Fibroblast of skin of scalp (primary cell): Measurements from ENCODE around the gene MAGOH.
"Not testable (repeated sequence)": the region's sequence is repeated elsewhere in the genome, so short reads cannot be mapped to it uniquely, and the experiment has no call there.

Experiments used
- DNase-seq: peaks from one replicate; pipeline ENCODE4 v3.0.0-alpha.2; 2013

The MAGOH gene

GRCh38 chr1:53219711-53220110 lies 18.6 kb downstream of the MAGOH start:
- no peak for DNase-seq

DNA sequence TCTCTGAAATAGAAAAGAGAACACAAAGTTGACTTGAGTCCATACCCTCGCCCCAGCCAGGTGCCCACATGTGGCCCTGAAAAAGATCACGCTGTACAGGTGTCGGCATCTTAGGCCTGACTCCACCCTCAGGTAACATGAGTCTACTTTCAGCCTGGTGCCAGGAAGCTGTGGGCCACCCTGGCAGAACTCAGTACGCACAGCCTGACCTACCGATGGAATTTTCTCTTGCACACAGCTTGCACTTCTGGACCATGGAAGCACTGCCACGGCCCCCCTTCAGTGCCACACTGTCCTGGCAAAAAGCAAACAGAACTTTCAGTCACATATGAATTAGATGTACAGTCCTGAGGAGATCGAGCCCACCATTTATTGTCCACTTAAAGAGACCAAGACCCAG lies 20.1 kb downstream of the MAGOH start:
- no peak for DNase-seq

DNA sequence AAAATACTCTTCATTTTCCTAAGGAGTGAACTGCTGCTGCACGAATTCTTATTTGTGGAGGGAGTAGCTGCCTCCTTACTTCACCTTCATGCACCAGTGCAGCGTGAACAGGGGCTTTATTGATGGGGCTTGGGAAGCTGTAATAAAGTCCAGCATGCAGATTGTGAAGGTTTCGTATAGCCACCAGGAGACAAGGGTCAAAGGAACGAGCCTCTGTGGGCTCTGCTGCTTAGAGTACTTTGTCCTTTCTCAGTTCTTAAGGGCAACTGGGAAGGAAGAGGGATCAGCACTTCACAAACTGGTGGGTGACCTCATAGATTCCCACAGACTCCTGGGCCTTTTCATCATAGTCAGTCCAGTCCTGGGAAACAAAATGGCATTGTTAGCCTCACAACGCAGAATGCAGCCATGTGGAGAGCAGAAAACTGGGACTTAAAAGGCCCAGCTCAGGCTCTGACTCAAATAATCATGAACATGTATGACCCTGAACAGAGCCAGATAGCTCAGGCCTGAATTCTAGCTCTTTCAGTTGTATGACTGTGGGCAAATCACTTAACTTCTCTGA lies 23.9 kb downstream of the MAGOH start:
- DNase-seq: no peak

DNA sequence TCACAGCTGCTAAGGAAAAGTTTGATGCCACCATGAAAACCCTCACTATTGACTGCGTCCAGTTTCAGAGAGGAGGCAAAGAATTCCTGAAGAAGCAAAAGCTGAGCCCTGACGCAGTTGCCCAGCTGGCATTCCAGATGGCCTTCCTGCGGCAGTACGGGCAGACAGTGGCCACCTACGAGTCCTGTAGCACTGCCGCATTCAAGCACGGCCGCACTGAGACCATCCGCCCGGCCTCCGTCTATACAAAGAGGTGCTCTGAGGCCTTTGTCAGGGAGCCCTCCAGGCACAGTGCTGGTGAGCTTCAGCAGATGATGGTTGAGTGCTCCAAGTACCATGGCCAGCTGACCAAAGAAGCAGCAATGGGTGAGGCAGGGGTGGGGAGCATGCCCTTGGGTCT lies 27.4 kb downstream of the MAGOH start:
- no peak for DNase-seq

DNA sequence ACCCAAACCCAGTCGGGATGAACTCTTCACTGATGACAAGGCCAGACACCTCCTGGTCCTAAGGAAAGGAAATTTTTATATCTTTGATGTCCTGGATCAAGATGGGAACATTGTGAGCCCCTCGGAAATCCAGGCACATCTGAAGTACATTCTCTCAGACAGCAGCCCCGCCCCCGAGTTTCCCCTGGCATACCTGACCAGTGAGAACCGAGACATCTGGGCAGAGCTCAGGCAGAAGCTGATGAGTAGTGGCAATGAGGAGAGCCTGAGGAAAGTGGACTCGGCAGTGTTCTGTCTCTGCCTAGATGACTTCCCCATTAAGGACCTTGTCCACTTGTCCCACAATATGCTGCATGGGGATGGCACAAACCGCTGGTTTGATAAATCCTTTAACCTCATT lies 28.0 kb downstream of the MAGOH start:
- no peak for DNase-seq

GRCh38 chr1:53207726-53208125 lies 30.6 kb downstream of the MAGOH start:
- DNase-seq: no peak

GRCh38 chr1:53206735-53207379 lies 31.5 kb downstream of the MAGOH start:
- no peak for DNase-seq

GRCh38 chr1:53206083-53206685 lies 32.1 kb downstream of the MAGOH start:
- DNase-seq: not testable (repeated sequence)

DNA sequence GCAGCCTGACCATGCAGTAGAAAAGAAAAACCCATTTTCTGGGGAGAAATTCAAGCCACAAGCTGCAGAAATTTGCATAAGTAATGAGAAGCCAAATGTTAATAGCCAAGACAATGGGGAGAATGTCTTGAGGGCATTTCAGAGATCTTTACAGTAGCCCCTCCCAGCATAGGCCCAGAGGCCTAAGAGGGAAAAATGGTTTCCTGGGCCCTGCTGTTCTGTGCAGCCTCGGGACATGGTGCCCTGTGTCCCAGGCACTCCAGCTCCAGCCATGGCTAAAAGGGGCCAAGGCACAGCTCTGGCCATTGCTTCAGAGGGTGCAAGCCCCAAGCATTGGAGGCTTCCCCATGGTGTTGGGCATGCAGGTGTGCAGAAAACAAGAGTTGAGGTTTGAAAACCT lies 32.8 kb downstream of the MAGOH start:
- DNase-seq: not testable (repeated sequence)

GRCh38 chr1:53203466-53203865 lies 34.9 kb downstream of the MAGOH start:
- DNase-seq: no peak

GRCh38 chr1:53198241-53198651 lies 40.1 kb downstream of the MAGOH start:
- DNase-seq: peak; percentile 32

DNA sequence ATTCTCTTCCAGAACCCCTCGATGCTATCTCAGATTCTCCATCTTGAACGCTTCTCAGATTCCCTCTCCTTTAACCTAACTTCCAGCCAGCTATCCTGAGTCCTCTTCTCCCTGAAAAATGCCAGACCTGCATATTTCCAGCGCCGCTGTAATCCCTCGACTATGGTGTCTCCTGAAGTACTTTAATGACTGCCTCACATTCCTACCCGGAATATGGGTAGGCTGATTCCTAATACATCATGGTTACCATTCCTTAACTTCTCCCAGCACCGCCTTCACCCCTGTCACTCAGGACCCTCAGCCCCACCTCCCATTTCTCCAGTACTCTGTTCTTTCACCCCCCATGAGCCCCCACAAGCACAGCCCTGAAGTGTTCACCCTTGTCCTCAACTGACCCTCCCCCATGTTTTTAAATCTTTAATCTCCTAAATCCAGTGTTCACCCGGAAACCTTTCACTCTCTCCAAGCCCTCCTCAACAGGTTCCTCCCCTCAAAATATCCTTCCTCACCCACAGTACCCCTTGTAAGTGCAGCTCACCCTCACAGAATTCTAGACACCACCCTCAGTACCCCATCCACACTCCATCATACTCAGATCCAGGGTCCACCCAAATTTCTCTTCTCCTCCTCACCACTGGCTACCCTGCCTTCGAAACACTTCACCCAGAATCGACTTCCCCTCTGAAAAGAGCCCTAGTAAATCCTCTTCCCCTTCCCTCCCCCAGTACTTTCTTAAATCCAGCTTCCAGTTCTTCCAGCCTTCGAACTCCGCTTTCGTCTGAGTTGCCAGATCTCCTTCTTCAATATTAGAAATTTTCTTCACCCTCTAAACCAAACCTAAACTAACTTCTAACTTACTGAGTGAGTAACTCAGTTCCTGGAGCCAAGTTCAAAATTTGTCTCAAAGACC lies 40.8 kb downstream of the MAGOH start:
- peak; percentile 29 for DNase-seq

DNA sequence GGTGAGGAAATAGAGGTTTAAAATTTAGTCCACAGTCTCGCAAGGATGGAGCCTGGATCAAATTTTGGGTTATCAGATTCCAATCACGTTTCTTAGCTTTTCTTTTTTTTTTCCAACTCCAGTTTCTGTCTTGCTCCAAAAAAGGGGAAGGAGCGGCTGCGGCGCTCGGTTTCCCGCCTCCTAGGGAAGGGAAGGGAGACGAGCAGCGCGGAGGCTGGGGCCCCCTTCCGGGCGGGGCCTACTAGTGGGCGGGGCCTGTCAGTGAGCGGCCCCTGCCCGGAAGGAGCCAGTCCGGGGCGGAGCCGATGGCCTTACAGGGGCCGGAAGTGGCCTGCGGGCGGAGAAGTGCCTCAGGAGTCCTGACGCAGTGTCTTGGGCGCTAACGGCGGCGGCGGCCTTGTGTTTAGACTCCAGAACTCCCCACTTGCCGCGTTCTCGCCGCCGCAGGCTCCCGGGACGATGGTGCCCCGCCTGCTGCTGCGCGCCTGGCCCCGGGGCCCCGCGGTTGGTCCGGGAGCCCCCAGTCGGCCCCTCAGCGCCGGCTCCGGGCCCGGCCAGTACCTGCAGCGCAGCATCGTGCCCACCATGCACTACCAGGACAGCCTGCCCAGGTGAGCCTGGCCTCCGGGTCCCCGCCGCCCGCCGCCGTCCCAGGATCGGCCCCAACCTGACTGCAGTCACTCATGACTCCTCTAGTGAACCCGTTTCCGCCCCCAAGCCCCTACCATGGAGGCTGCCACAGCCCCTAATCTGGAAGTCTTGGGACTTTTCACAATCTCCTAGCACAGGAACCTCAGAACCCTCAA lies 41.6 kb downstream of the MAGOH start, which contains the start of gene CPT2:
CPT2 (plus strand) TSS at position 340 of the 806 bp plus-strand sequence; CDS start at position 460, 120 bp downstream.
- DNase-seq: peak; percentile 93

- no peak for DNase-seq
These were observed 42.3 kb downstream of the MAGOH start for GRCh38 chr1:53196017-53196484.

DNA sequence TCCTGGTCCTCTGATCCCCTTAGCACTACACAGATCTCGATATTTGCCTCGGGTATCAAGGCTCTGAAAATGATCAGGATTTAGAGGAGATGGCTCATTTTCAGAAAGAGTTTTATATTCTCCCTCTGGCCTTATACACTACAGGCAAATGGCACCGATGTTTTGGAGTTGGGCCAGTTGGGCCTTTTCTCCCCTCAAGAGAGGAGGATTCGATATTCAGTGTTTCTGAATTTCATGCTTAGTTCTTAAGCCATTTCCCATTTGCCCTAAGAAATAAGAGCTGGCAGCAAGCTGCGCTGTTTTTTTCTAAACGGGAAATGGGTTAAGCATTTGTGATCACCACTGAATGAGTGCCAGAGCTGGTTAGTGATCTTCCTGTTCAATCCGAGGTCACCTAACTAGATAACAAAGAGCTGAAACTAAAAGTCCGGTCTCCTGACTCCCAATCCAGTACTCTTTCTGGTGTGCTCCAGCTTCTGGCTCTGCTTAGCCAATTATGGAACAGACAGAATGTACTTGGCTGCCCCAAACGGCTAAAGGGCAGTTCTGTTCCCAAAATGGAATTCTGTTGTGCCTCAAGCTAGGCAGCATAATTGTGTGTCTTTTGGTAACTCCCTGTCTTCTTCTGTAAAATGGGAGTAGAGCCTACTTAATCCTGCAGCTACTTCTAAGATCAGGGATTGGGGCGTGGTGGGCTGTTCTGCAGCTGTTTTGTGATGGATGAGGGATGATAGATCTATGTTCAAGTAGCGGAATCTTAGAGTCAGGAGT lies 42.9 kb downstream of the MAGOH start:
- no peak for DNase-seq

GRCh38 chr1:53190210-53190611 lies 48.1 kb downstream of the MAGOH start:
- no peak for DNase-seq

GRCh38 chr1:53189061-53189460 lies 49.3 kb downstream of the MAGOH start:
- DNase-seq: no peak

GRCh38 chr1:53188099-53188498 lies 50.2 kb downstream of the MAGOH start:
- DNase-seq: no peak

DNA sequence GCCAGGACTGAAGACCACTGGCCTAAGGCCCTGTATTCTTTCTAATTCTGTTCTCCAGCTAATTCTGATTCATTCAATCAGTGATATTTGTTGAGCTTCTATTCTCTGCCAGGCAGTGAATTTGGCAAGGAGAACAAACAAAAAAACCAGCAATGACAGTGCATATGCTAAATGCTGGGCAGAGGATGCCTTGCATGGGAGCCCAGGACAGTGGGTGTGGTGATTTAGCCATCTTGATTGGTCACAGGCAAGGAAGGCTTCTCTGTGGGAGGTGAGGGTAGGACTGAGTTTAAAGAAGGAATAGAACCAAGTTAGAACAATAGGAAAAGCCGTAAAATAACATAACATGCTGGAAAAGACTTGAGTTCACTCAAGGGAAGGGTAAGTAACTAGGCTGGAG lies 50.9 kb downstream of the MAGOH start:
- no peak for DNase-seq

DNA sequence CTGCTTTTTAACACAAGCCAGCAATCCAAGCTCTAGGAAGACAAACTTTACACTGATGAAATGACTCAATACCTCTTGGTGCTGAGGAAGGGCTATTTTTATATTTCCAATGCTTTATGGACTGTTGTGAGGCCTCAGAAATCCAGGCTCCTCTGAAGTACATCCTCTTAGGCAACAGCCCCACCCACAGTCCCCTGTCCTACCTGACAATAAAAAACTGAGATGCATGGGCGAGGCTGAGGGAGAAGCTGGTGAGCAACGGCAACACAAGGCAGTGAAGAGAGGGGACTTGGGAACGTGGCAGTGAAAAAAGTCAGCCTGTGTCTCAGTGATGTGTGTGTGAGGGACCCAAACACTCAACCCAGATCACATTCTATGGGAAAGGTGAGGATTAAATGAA lies 51.8 kb downstream of the MAGOH start:
- no peak for DNase-seq

- not testable (repeated sequence) for DNase-seq
These were observed 52.4 kb downstream of the MAGOH start for GRCh38 chr1:53185955-53186297.
